K562 (cell line): Measurements from ENCODE around the gene PDZK1IP1. TPM values are rescaled to one million over a fixed set of nuclear protein-coding genes. Genes with fewer than 3 reads are reported as not detected.

Experiments used
- ATAC-seq: fragments of 200-7000 bp; cut with Tn5 transposase; 3 replicates; pipeline ENCODE4 v1.9.1; 2020; ENCODE audit warnings: moderate library complexity
- BruUV-seq: library from RNA; stranded (reverse); fragments of 400-500 nt; replicated peaks from 2 replicates; lab custom pipeline; 2021; lab: Mats Ljungman, UMichigan
- CTCF ChIA-PET: fragments of 300-600 bp; formaldehyde crosslinking; extraction: SDS; loops from one replicate; lab custom pipeline; 2021; ENCODE audit warnings: low intra/inter-chr PET ratio; lab: Yijun Ruan, JAX
- POLR2A ChIA-PET: fragments of 300-600, 350-650 bp; sonication (Branson Sonifier 250); formaldehyde crosslinking; extraction: SDS; loops from one replicate; lab custom pipeline; 2021; ENCODE audit warnings: antibody characterized with exemption, inconsistent platforms; lab: Yijun Ruan, JAX
- DNase-seq, 4 experiments: peaks; one replicate each; pipeline versions ENCODE4 v3.0.0 to v3.0.0-alpha.2; 2011 to 2018; ENCODE audit warnings: low spot score in 3 of 4, mixed read lengths in 3 of 4; ENCODE audit errors: extremely low read depth in 1 of 4
- FAIRE-seq: peaks from 2 replicates; lab custom pipeline; 2011; peaks lifted over from hg19 to GRCh38; lab: Jason Lieb, UNC
- H2AFZ ChIP-seq: 2 replicates; pipeline ENCODE4 v1.6.0; 2011; ENCODE audit warnings: low read depth, low read length, control low read depth, inconsistent platforms
- H3K27ac ChIP-seq: fragments of 200-600 bp; 3 replicates; pipeline ENCODE4 v1.8.0; 2011; ENCODE audit warnings: low read depth, mild to moderate bottlenecking, control low read depth, inconsistent platforms, low read length, moderate library complexity, mixed read lengths; ENCODE audit errors: extremely low read depth
- H3K27me3 ChIP-seq, 2 experiments: fragments of 300-600 bp in 1 of 2; 2 replicates in 1 of 2; 3 replicates in 1 of 2; pipeline versions ENCODE4 v1.6.0 to v1.8.0; 2011; ENCODE audit warnings: inconsistent platforms in 2 of 2, low read length in 2 of 2, mild to moderate bottlenecking in 1 of 2, mixed read lengths in 1 of 2, moderate library complexity in 1 of 2; ENCODE audit not compliant: control insufficient read depth in 2 of 2, insufficient read depth in 2 of 2
- H3K36me3 ChIP-seq: fragments of 300-600 bp; 3 replicates; pipeline ENCODE4 v1.8.0; 2011; ENCODE audit warnings: mild to moderate bottlenecking, low read length, inconsistent platforms; ENCODE audit not compliant: control insufficient read depth, insufficient read depth
- H3K4me1 ChIP-seq, 2 experiments: fragments of 200-600 bp in 1 of 2; replicated peaks in 1 of 2; 2 replicates in 1 of 2; 3 replicates in 1 of 2; pipeline versions ENCODE4 v1.5.1 to v1.8.0; 2011; ENCODE audit warnings: inconsistent platforms in 2 of 2, low read length in 2 of 2, mild to moderate bottlenecking in 1 of 2, mixed read lengths in 1 of 2, moderate library complexity in 1 of 2; ENCODE audit not compliant: control insufficient read depth in 2 of 2, insufficient read depth in 2 of 2
- H3K4me2 ChIP-seq: 2 replicates; pipeline ENCODE4 v1.6.1; 2011; ENCODE audit warnings: low read length, control low read depth, inconsistent platforms, mixed read lengths; ENCODE audit not compliant: insufficient read depth
- H3K4me3 ChIP-seq: fragments of 200-600 bp; sonication (generic), shearing (Covaris generic); 2 replicates; pipeline ENCODE4 v1.5.1; 2016; ENCODE audit warnings: control low read depth, inconsistent platforms
- H3K79me2 ChIP-seq: fragments of 200-600 bp; 3 replicates; pipeline ENCODE4 v1.8.0; 2011; ENCODE audit warnings: low read length, inconsistent platforms; ENCODE audit not compliant: control insufficient read depth, insufficient read depth
- H3K9ac ChIP-seq, 2 experiments: 2 replicates each; pipeline versions ENCODE4 v1.6.0 to v1.6.1; 2011; ENCODE audit warnings: low read depth in 2 of 2, low read length in 2 of 2, control low read depth in 1 of 2, inconsistent platforms in 1 of 2, mild to moderate bottlenecking in 1 of 2, mixed read lengths in 1 of 2; ENCODE audit not compliant: insufficient read depth in 1 of 2
- H3K9me1 ChIP-seq: one replicate; pipeline ENCODE4 v1.6.0; 2011; ENCODE audit warnings: inconsistent platforms, mild to moderate bottlenecking, low read length, moderate library complexity; ENCODE audit not compliant: control insufficient read depth, insufficient read depth
- H3K9me3 ChIP-seq: replicated peaks from 2 replicates; pipeline ENCODE4 v1.5.1; 2011; ENCODE audit warnings: low read depth, low read length, inconsistent platforms; ENCODE audit not compliant: control insufficient read depth, insufficient read depth
- H4K20me1 ChIP-seq: replicated peaks from 2 replicates; pipeline ENCODE4 v1.6.1; 2011; ENCODE audit warnings: low read length, inconsistent platforms, mixed read lengths; ENCODE audit not compliant: control insufficient read depth, insufficient read depth
- BCLAF1 ChIP-seq, 2 experiments: fragments of 450-650 bp in 1 of 2; IDR thresholded peaks; 2 replicates each; pipeline ENCODE4 v1.6.1; 2011 to 2017; ENCODE audit warnings: low read depth in 2 of 2, antibody characterized with exemption in 1 of 2, borderline replicate concordance in 1 of 2, low read length in 1 of 2, mild to moderate bottlenecking in 1 of 2, mixed read lengths in 1 of 2; ENCODE audit not compliant: control insufficient read depth in 1 of 2
- EP300 ChIP-seq: IDR thresholded peaks from 2 replicates; pipeline ENCODE4 v1.6.1; 2012; ENCODE audit warnings: low read length, improper control_type of control experiment
- POLR2A ChIP-seq: fragments of 450-650 bp; conservative IDR thresholded peaks from 2 replicates; pipeline ENCODE4 v1.6.1; 2016
- SAP30 ChIP-seq: fragments of 200-600 bp; sonication (generic); IDR thresholded peaks from 2 replicates; pipeline ENCODE4 v1.6.1; 2012; ENCODE audit warnings: borderline replicate concordance, low read depth, mild to moderate bottlenecking, moderate library complexity, low read length, control low read depth, inconsistent platforms; ENCODE audit not compliant: insufficient read depth, poor library complexity, severe bottlenecking
- ZBTB11 ChIP-seq, 3 experiments: fragments of 200-800 bp in 1 of 3; fragments of 250-450 bp in 1 of 3; fragments of 450-650 bp in 1 of 3; sonication (Bioruptor Pico) in 1 of 3; sonication (Bioruptor generic) in 1 of 3; formaldehyde crosslinking in 1 of 3; IDR thresholded peaks; 2 replicates each; pipeline versions ENCODE4 v1.6.1 to v1.8.0; 2016 to 2022; ENCODE audit warnings: mild to moderate bottlenecking in 2 of 3, missing genetic modification characterization in 2 of 3, missing compliant biosample characterization in 1 of 3, moderate library complexity in 1 of 3
- WGBS: fragments of 100-300 bp; shearing (Covaris generic); methylation state at CpG from one replicate; pipeline ENCODE4 v1.1.6; 2016; ENCODE audit warnings: low coverage, mixed read lengths; ENCODE audit not compliant: insufficient coverage; ENCODE audit errors: missing lambda C conversion rate; 5-methylcytosine and 5-hydroxymethylcytosine counted together
- in situ Hi-C: fragments of 300-500 bp; cut with MboI; formaldehyde crosslinking; loops from 4 replicates; pipeline ENCODE4 v1.15.0; 2018; ENCODE audit warnings: inconsistent platforms, mixed read lengths
- intact Hi-C: fragments of 100-400 bp; cut with micrococcal nuclease; formaldehyde crosslinking; loops from 2 replicates; pipeline ENCODE4 v1.14.2; 2022
- polyA plus RNA-seq, 8 experiments: library from polyadenylated mRNA; depleted of rRNA in 4 of 8; stranded (reverse) in 5 of 8; unstranded in 3 of 8; fragments of >200 nt; fragmentation: Nextera tagmentation in 2 of 8; fragmentation: Illumina TruSeq in 1 of 8; extraction: Ambion mirVana in 2 of 8; extraction: Trizol in 1 of 8; gene quantifications; 2 replicates each; pipeline versions ENCODE4 v1.2.1 to v1.2.3, GENCODE V29; 2011 to 2014; ENCODE audit warnings: inconsistent platforms in 1 of 8, missing spikeins in 1 of 8
- total RNA-seq, 7 experiments: library from RNA; depleted of rRNA in 6 of 7; stranded (reverse); fragments of >200 nt in 6 of 7; fragmentation: Illumina TruSeq in 2 of 7; extraction: Trizol in 2 of 7; gene quantifications; 2 replicates each; pipeline versions ENCODE4 v1.2.1 to v1.2.3, GENCODE V29; 2011 to 2021; ENCODE audit warnings: low replicate concordance in 1 of 7
- TF ChIP-seq, protein P1 (sequence below): sonication (generic); formaldehyde crosslinking; IDR thresholded peaks from 2 replicates; pipeline ENCODE4 v1.8.1; 2023; ENCODE audit warnings: mild to moderate bottlenecking, missing genetic modification reagents
- TF ChIP-seq, protein P2 (sequence below), 2 experiments: fragments of 200-800 bp in 1 of 2; sonication (Bioruptor generic) in 1 of 2; sonication (generic) in 1 of 2; formaldehyde crosslinking in 1 of 2; IDR thresholded peaks in 1 of 2; conservative IDR thresholded peaks in 1 of 2; 2 replicates each; pipeline versions ENCODE4 v1.5.0 to v1.6.1; 2016 to 2020; ENCODE audit warnings: missing compliant biosample characterization in 1 of 2, missing genetic modification characterization in 1 of 2, missing genetic modification reagents in 1 of 2

The PDZK1IP1 gene
- total and polyA plus RNA-seq, 9 of the 15 experiments (the other 6 are each of a cell fraction or from before 2014, with no cell fraction given) = 0.17 to 0.68 (median 0.53) TPM; not detected in 2

DNA sequence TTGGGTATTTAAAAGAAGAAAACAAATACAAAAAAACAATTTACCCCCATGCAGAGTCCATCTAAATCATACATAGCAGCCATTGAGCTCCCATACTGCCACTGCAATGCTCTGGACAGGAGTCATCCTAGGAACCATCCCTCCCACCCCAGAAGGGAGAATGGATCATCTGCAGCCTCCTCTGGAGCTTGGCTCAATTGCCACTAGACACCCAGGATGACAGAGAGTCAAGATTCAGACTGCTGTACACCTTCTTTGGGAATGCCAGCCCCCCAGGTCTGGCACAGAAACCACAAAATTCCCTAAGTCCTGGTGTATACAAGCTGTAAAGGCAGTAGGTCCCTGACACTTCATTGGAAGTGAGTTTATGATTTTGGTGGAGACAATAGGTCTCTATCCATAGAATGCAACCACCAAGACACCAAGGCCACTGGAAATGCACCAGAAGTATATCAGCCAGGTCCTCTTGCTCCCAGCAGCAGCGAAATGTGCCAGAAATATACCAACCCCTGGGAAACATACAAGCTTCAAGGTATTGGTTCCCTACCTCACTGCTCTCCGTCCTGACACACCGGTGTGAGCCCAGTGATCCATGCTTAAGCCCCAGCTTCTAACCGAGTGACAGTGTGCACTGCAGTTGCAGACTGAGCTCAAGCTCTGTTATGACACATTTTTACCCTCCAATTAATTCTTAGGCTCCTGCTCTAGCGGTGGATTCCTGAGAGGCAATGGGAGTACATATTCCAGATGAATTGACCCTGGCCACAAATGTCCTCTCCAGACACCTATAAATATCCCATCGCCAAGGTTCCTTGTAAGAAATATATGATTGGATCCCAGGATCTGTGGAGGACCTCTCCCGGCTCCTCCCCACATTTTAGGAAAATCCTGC is 37.8 kb upstream of the PDZK1IP1 start:
- peaks cover 16% of the 10 kb centered on the region for H3K9me1 ChIP-seq
- peaks cover 92% of the 10 kb centered on the region for H3K79me2 ChIP-seq
- no TSS peak for BruUV-seq
- intact Hi-C loops = loop anchor here (5.0 kb wide), 1 partner anchor 35 kb away; no protein-coding TSS in a partner anchor
- peaks cover 14% of the 10 kb centered on the region; the same call in 1 of the 2 replicates for H4K20me1 ChIP-seq
- FAIRE-seq (peak; percentile 67), DNase-seq (peak in 2 of 4 experiments; percentile 15 to 50), ATAC-seq (peak; percentile 1)
- in situ Hi-C loops = no loop called here
- H3K27ac ChIP-seq = peak overlapping the region; percentile 97; the same call in 2 of the 3 replicates
- no peaks in the 10 kb centered on the region for H3K9me3 ChIP-seq
- CTCF ChIA-PET = interaction anchor here (0.6 kb wide), 1 partner anchor 27 kb away, joined by 3 read pairs; no protein-coding TSS in a partner anchor
- H3K36me3 ChIP-seq = peaks cover 51% of the 10 kb centered on the region
- H3K4me1 ChIP-seq = peaks cover 28 to 46% of the 10 kb centered on the region in 2 experiments
- H2AFZ ChIP-seq = no peak overlapping the region
- WGBS = 6% methylated on average over 7 of the region's 7 CpGs
- POLR2A ChIA-PET = interaction anchor here (0.5 to 5.2 kb wide), 15 partner anchors 7 to 230 kb away, joined by 3 to 80 read pairs (median 6); no protein-coding TSS in a partner anchor
- no peaks in the 10 kb centered on the region for H3K27me3 ChIP-seq
- peak overlapping the region; percentile 93 for H3K4me2 ChIP-seq
- H3K4me3 ChIP-seq = peak overlapping the region; percentile 62
- H3K9ac ChIP-seq = peak overlapping the region; percentile 98 to 100
- 0 out of 4 replicates have a peak, but pooled peaks of 1 of the 2 experiments have one; percentile 55 for TF ChIP-seq BCLAF1 (IDR thresholded peaks at IDR 0.05; ENCODE audit: borderline replicate concordance in 1 of 2, control insufficient read depth in 1 of 2, low read depth in 2 of 2, low read length in 1 of 2)
- 0 out of 2 replicates have a peak, but pooled peaks have one; percentile 11 for TF ChIP-seq EP300
- TF ChIP-seq, protein P1, sequence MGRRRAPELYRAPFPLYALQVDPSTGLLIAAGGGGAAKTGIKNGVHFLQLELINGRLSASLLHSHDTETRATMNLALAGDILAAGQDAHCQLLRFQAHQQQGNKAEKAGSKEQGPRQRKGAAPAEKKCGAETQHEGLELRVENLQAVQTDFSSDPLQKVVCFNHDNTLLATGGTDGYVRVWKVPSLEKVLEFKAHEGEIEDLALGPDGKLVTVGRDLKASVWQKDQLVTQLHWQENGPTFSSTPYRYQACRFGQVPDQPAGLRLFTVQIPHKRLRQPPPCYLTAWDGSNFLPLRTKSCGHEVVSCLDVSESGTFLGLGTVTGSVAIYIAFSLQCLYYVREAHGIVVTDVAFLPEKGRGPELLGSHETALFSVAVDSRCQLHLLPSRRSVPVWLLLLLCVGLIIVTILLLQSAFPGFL = 0 out of 2 replicates have a peak, but pooled peaks have one; percentile 60
- TF ChIP-seq SAP30 = peak; percentile 32
- peak in 2 of 3 experiments; percentile 65 to 91; a peak in 4 of 6 replicates for TF ChIP-seq ZBTB11 (CRISPR knock-in tag; IDR thresholded peaks at IDR 0.05)
- TF ChIP-seq, protein P2, sequence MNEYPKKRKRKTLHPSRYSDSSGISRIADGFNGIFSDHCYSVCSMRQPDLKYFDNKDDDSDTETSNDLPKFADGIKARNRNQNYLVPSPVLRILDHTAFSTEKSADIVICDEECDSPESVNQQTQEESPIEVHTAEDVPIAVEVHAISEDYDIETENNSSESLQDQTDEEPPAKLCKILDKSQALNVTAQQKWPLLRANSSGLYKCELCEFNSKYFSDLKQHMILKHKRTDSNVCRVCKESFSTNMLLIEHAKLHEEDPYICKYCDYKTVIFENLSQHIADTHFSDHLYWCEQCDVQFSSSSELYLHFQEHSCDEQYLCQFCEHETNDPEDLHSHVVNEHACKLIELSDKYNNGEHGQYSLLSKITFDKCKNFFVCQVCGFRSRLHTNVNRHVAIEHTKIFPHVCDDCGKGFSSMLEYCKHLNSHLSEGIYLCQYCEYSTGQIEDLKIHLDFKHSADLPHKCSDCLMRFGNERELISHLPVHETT (CRISPR knock-in tag; conservative IDR thresholded peaks at IDR 0.05 in 1 of 2, IDR thresholded peaks at IDR 0.05 in 1 of 2) = no peak
- TF ChIP-seq POLR2A = 0 out of 2 replicates have a peak, but pooled peaks have one; percentile 19
